GM18498 (cell line): ENCODE measurements around the gene SNRPA.

ENCODE experiments used
- ATAC-seq: cut with Tn5 transposase; IDR thresholded peaks from one replicate; pipeline ENCODE4 v1.9.1; 2021; ENCODE audit warnings: mild to moderate bottlenecking, moderate library complexity; ENCODE audit not compliant: unreplicated experiment

SNRPA gene

GRCh38 chr19:40800339-40800996, 49.5 kb downstream of the SNRPA start:
- no peak for ATAC-seq

GRCh38 chr19:40800997-40801377, 50.0 kb downstream of the SNRPA start:
- ATAC-seq = no peak

GRCh38 chr19:40801426-40802299, 50.7 kb downstream of the SNRPA start:
- no peak for ATAC-seq

GRCh38 chr19:40802300-40803169, 51.5 kb downstream of the SNRPA start:
- ATAC-seq = no peak

GRCh38 chr19:40803170-40803856, 52.3 kb downstream of the SNRPA start:
- ATAC-seq = no peak

- ATAC-seq = no peak
Measured at GRCh38 chr19:40803857-40804782, 53.1 kb downstream of the SNRPA start.

- no peak for ATAC-seq
Measured at GRCh38 chr19:40804783-40805242, 53.8 kb downstream of the SNRPA start.

- ATAC-seq = no peak
Measured at GRCh38 chr19:40805258-40805868, 54.4 kb downstream of the SNRPA start.

GRCh38 chr19:40806423-40807146, 55.6 kb downstream of the SNRPA start:
- ATAC-seq = no peak

- no peak for ATAC-seq
Measured at GRCh38 chr19:40807147-40808020, 56.4 kb downstream of the SNRPA start.

- no peak for ATAC-seq
Measured at GRCh38 chr19:40808021-40808325, 57.0 kb downstream of the SNRPA start.

- no peak for ATAC-seq
Measured at GRCh38 chr19:40808497-40808896, 57.5 kb downstream of the SNRPA start.

GRCh38 chr19:40809358-40810086, 58.5 kb downstream of the SNRPA start:
- ATAC-seq = no peak

GRCh38 chr19:40810160-40810559, 59.2 kb downstream of the SNRPA start:
- no peak for ATAC-seq

GRCh38 chr19:40810649-40811408, 59.8 kb downstream of the SNRPA start:
- ATAC-seq = peak; percentile 71
